Heart left ventricle (tissue), 16 donors: Measurements from ENCODE around the gene RAD51C. TPM values are rescaled to one million over a fixed set of nuclear protein-coding genes. Genes with fewer than 3 reads are reported as not detected.

ENCODE experiments used
- ATAC-seq, 4 donors: fragments of 200-7000 bp; cut with Tn5 transposase; one replicate each; pipeline ENCODE4 v1.9.1; 2020 to 2022; ENCODE audit warnings: moderate library complexity in 4 of 4, mild to moderate bottlenecking in 3 of 4, moderate number of reproducible peaks in 1 of 4
- DNase-seq, 5 donors: peaks; one replicate each; pipeline ENCODE4 v3.0.0-alpha.2; 2020
- H3K27ac ChIP-seq, 12 donors: fragments of 200-600 bp; sonication (generic) in 4 of 12; one replicate each; pipeline versions ENCODE4 v1.5.0 to v1.8.0; 2016 to 2022; ENCODE audit warnings: mild to moderate bottlenecking in 2 of 12
- H3K27me3 ChIP-seq, 9 donors: fragments of 200-600 bp; sonication (generic) in 2 of 9; one replicate each; pipeline versions ENCODE4 v1.5.1 to v1.8.0; 2016 to 2022; ENCODE audit warnings: mild to moderate bottlenecking in 3 of 9
- H3K36me3 ChIP-seq, 9 donors: fragments of 200-600 bp; sonication (generic) in 2 of 9; one replicate each; pipeline versions ENCODE4 v1.5.0 to v1.8.0; 2018 to 2022; ENCODE audit warnings: mild to moderate bottlenecking in 2 of 9
- H3K4me1 ChIP-seq, 12 donors: fragments of 200-600 bp; sonication (generic) in 4 of 12; one replicate each; pipeline versions ENCODE4 v1.5.0 to v1.8.0; 2016 to 2022; ENCODE audit warnings: mild to moderate bottlenecking in 3 of 12
- H3K4me3 ChIP-seq, 12 donors: fragments of 200-600 bp; sonication (generic) in 4 of 12; one replicate each; pipeline versions ENCODE4 v1.5.0 to v1.8.0; 2017 to 2022; ENCODE audit warnings: mild to moderate bottlenecking in 9 of 12, moderate library complexity in 4 of 12
- H3K9me3 ChIP-seq, 12 donors: fragments of 200-600 bp; sonication (generic) in 4 of 12; one replicate each; pipeline versions ENCODE4 v1.5.0 to v1.8.0; 2016 to 2022; ENCODE audit warnings: mild to moderate bottlenecking in 1 of 12
- CTCF ChIP-seq, 12 donors: fragments of 200-600 bp; sonication (generic) in 4 of 12; IDR thresholded peaks; one replicate each; pipeline versions ENCODE4 v1.5.0 to v1.8.0; 2018 to 2022; ENCODE audit warnings: antibody characterized with exemption in 12 of 12, mild to moderate bottlenecking in 5 of 12
- POLR2A ChIP-seq, 2 donors: fragments of 450-650 bp; IDR thresholded peaks; one replicate each; pipeline ENCODE4 v1.6.1; 2017; ENCODE audit warnings: antibody characterized with exemption in 2 of 2, mild to moderate bottlenecking in 2 of 2, moderate library complexity in 2 of 2
- WGBS, 4 donors: extraction: QIAGEN DNeasy Blood & Tissue Kit in 2 of 4; methylation state at CpG; one replicate each; pipeline versions ENCODE4 v1.1.5 to v1.1.7; 2013 to 2018; 5-methylcytosine and 5-hydroxymethylcytosine counted together
- intact Hi-C, 10 donors: fragments of 100-400 bp; cut with DNase I; formaldehyde crosslinking; loops; one replicate each; pipeline versions ENCODE4 v1.11.1 to v1.14.2; 2022
- polyA plus RNA-seq, 2 donors: library from polyadenylated mRNA; stranded (reverse); fragments of 200-250 nt; gene quantifications; one replicate each; pipeline ENCODE4 v1.2.3, GENCODE V29; 2013
- total RNA-seq, 9 donors: library from RNA; depleted of rRNA in 2 of 9; stranded (reverse); fragments of >200 nt in 2 of 9; fragmentation: NEBNext Ultra II Directional in 3 of 9; extraction: Animal tissue kit (Norgen Biotek cat#: 25700) in 3 of 9; gene quantifications; one replicate each; pipeline versions ENCODE4 v1.1.0 to v1.2.4, GENCODE V29; 2016 to 2023
- donor health status: ischemic (EF 13 %, LVEDD 7.1; RV severe dilation, severe dysfunction).
- donor health status: healthy with polysubstance abuse.
- donor health status: DM: no; HTN: yes; CAD: no.
- donor health status: DM: no; HTN: no; CAD: no.
- donor health status: ischemic (EF 25% LVEDD 6.9; RV normal size, moderate dysfunction).
- donor health status: ischemic (EF 25% LVEDD 5.7; RV mildly dilated, moderate dysfunction).
- donor health status: healthy.
- donor health status: DM: yes; HTN: yes; CAD: no.
- donor health status: ischemic (EF 35%, LVEDD 5.7; RV mildly dilated, moderate dysfunction).
- donor health status: nonischemic (EF 11% LVEDD 7.7; RV severe dilation, severe dysfunction).
- donor health status: DM: yes; HTN: yes; CAD: no.
- donor health status: PGD.
- donor health status: ischemic (EF 29% LVEDD 5.4; RV normal size, mild dysfunction).
- donor health status: nonischemic (EF 23%, LVEDD 6.1; RV moderate dilation, normal function).

Gene RAD51C
- total and polyA plus RNA-seq, 11 donors = 17.1 to 48.9 (median 39.6) TPM

- DNase-seq (no peak), ATAC-seq (no peak)
- intact Hi-C loops = loop anchor here in 2 of 10 donors (10.0 kb wide), 2 partner anchors 57 to 177 kb away; no protein-coding TSS in a partner anchor
- Histone ChIP-seq H3K27ac (no peak overlapping the region), H3K4me3 (no peak overlapping the region), H3K36me3 (peaks cover 0 to 87% (median 48%) of the 10 kb centered on the region in 9 donors), H3K27me3 (no peaks in the 10 kb centered on the region), H3K4me1 (no peaks in the 10 kb centered on the region), H3K9me3 (no peaks in the 10 kb centered on the region)
- no peak for TF ChIP-seq POLR2A (IDR thresholded peaks at IDR 0.05)
- no peak for TF ChIP-seq CTCF (IDR thresholded peaks at IDR 0.05)
- WGBS, 4 donors = 93 to 95% (median 94%) methylated on average over 5 of the region's 5 CpGs
These were observed 9.7 kb downstream of the RAD51C start for GRCh38 chr17:58702045-58702476.

- no peaks in the 10 kb centered on the region for H3K9me3 ChIP-seq
- no peaks in the 10 kb centered on the region for H3K4me1 ChIP-seq
- no peak for ATAC-seq
- H3K4me3 ChIP-seq = no peak overlapping the region
- no peak overlapping the region for H3K27ac ChIP-seq
- no peak for TF ChIP-seq POLR2A (IDR thresholded peaks at IDR 0.05)
- TF ChIP-seq CTCF (IDR thresholded peaks at IDR 0.05) = no peak
- H3K27me3 ChIP-seq = no peaks in the 10 kb centered on the region
- WGBS, 4 donors = 82 to 86% (median 84%) methylated on average over 8 of the region's 8 CpGs
- H3K36me3 ChIP-seq = peaks cover 0 to 91% (median 49%) of the 10 kb centered on the region in 9 donors
- DNase-seq = no peak
- intact Hi-C loops = loop anchor here in 2 of 10 donors (10.0 kb wide), 2 partner anchors 58 to 178 kb away; no protein-coding TSS in a partner anchor
These were observed 10.3 kb downstream of the RAD51C start for GRCh38 chr17:58702708-58703107.

GRCh38 chr17:58703137-58703915 is 10.9 kb downstream of the RAD51C start:
- Histone ChIP-seq H3K4me1 (no peaks in the 10 kb centered on the region), H3K36me3 (peaks cover 0 to 97% (median 49%) of the 10 kb centered on the region in 9 donors), H3K4me3 (no peak overlapping the region), H3K9me3 (no peaks in the 10 kb centered on the region), H3K27me3 (no peaks in the 10 kb centered on the region), H3K27ac (no peak overlapping the region)
- ATAC-seq (no peak), DNase-seq (no peak)
- intact Hi-C loops = loop anchor here in 2 of 10 donors (10.0 kb wide), 2 partner anchors 59 to 179 kb away; no protein-coding TSS in a partner anchor
- 67 to 79% (median 69%) methylated on average over 4 of the region's 4 CpGs for WGBS, 4 donors
- TF ChIP-seq POLR2A (IDR thresholded peaks at IDR 0.05) = no peak
- TF ChIP-seq CTCF (IDR thresholded peaks at IDR 0.05) = no peak

- no peaks in the 10 kb centered on the region for H3K27me3 ChIP-seq
- intact Hi-C loops = loop anchor here in 2 of 10 donors (10.0 kb wide), 2 partner anchors 59 to 179 kb away; no protein-coding TSS in a partner anchor
- DNase-seq = no peak
- TF ChIP-seq CTCF (IDR thresholded peaks at IDR 0.05) (no peak), POLR2A (IDR thresholded peaks at IDR 0.05) (no peak)
- no peaks in the 10 kb centered on the region for H3K9me3 ChIP-seq
- H3K4me1 ChIP-seq = no peaks in the 10 kb centered on the region
- ATAC-seq = no peak
- WGBS, 4 donors = 95 to 98% (median 96%) methylated on average over 2 of the region's 2 CpGs
- H3K4me3 ChIP-seq = no peak overlapping the region
- no peak overlapping the region for H3K27ac ChIP-seq
- H3K36me3 ChIP-seq = peaks cover 0 to 97% (median 49%) of the 10 kb centered on the region in 9 donors
These were observed 11.5 kb downstream of the RAD51C start for GRCh38 chr17:58703916-58704286.
